NCI-H1105 (cell line): ENCODE results near the gene HAUS7.
"Not testable (repeated sequence)": the region's sequence is repeated elsewhere in the genome, so short reads cannot be mapped to it uniquely, and the experiment has no call there.

Source experiments
- DNase-seq: peaks from one replicate; lab custom pipeline; 2025; lab: John Stamatoyannopoulos, UW

The HAUS7 gene

GRCh38 chrX:153408871-153409351 is 61.5 kb downstream of the HAUS7 start:
- DNase-seq: no peak

GRCh38 chrX:153408221-153408721 is 62.1 kb downstream of the HAUS7 start:
- DNase-seq: no peak

- DNase-seq: no peak
Observed at GRCh38 chrX:153407736-153408135, 62.6 kb downstream of the HAUS7 start.

GRCh38 chrX:153406903-153407302 is 63.5 kb downstream of the HAUS7 start:
- no peak for DNase-seq

- DNase-seq: no peak
Observed at GRCh38 chrX:153406011-153406410, 64.4 kb downstream of the HAUS7 start.

- DNase-seq: no peak
Observed at GRCh38 chrX:153405426-153405825, 65.0 kb downstream of the HAUS7 start.

GRCh38 chrX:153404333-153404732 is 66.0 kb downstream of the HAUS7 start:
- not testable (repeated sequence) for DNase-seq

GRCh38 chrX:153401133-153401764 is 69.1 kb downstream of the HAUS7 start, which contains the start of gene PNMA6E:
PNMA6E (minus strand) TSS chrX:153401350; CDS start chrX:153398849, 2,501 bp downstream.
- no peak for DNase-seq

GRCh38 chrX:153400146-153401132 is 69.9 kb downstream of the HAUS7 start:
- DNase-seq: no peak

GRCh38 chrX:153398275-153398960 is 72.0 kb downstream of the HAUS7 start:
- no peak for DNase-seq
